HEK293T (cell line): ENCODE results near the gene CDH18.

Experiments
- CTCF ChIA-PET: fragments of 350-600 bp; formaldehyde crosslinking; extraction: SDS; loops from one replicate; lab custom pipeline; 2021; ENCODE audit warnings: antibody characterized with exemption, inconsistent platforms; lab: Yijun Ruan, JAX
- POLR2A ChIA-PET: fragments of 350-600 bp; formaldehyde crosslinking; extraction: SDS; loops from one replicate; lab custom pipeline; 2020; ENCODE audit warnings: antibody characterized with exemption, inconsistent platforms; lab: Yijun Ruan, JAX
- DNase-seq: peaks from one replicate; pipeline ENCODE4 v3.0.0; 2012; ENCODE audit warnings: mixed read lengths; ENCODE audit errors: extremely low spot score
- ARNT ChIP-seq: fragments of 450-650 bp; IDR thresholded peaks from 2 replicates; pipeline ENCODE4 v1.6.1; 2017; ENCODE audit warnings: mild to moderate bottlenecking
- BHLHE40 ChIP-seq: fragments of 450-650 bp; IDR thresholded peaks from 2 replicates; pipeline ENCODE4 v1.6.1; 2016; ENCODE audit warnings: mild to moderate bottlenecking, moderate library complexity, borderline replicate concordance
- CTBP1 ChIP-seq: fragments of 450-650 bp; IDR thresholded peaks from 2 replicates; pipeline ENCODE4 v1.6.1; 2016; ENCODE audit warnings: borderline replicate concordance
- ELF4 ChIP-seq: fragments of 450-650 bp; IDR thresholded peaks from 2 replicates; pipeline ENCODE4 v1.6.1; 2017; ENCODE audit warnings: antibody characterized with exemption
- FOXA1 ChIP-seq: fragments of 450-650 bp; IDR thresholded peaks from 2 replicates; pipeline ENCODE4 v1.6.1; 2016; ENCODE audit warnings: mild to moderate bottlenecking
- FOXK2 ChIP-seq: fragments of 450-650 bp; IDR thresholded peaks from 2 replicates; pipeline ENCODE4 v1.6.1; 2016; ENCODE audit warnings: mild to moderate bottlenecking
- FOXM1 ChIP-seq: fragments of 450-650 bp; IDR thresholded peaks from 2 replicates; pipeline ENCODE4 v1.6.1; 2017; ENCODE audit warnings: mild to moderate bottlenecking, borderline replicate concordance
- HDGF ChIP-seq: fragments of 450-650 bp; IDR thresholded peaks from 2 replicates; pipeline ENCODE4 v1.6.1; 2017; ENCODE audit warnings: antibody characterized with exemption, borderline replicate concordance
- L3MBTL2 ChIP-seq: fragments of 450-650 bp; conservative IDR thresholded peaks from 2 replicates; pipeline ENCODE4 v1.6.1; 2016; ENCODE audit warnings: mild to moderate bottlenecking
- LEF1 ChIP-seq: fragments of 450-650 bp; IDR thresholded peaks from 2 replicates; pipeline ENCODE4 v1.6.1; 2017; ENCODE audit warnings: mild to moderate bottlenecking, borderline replicate concordance
- NFRKB ChIP-seq: fragments of 450-650 bp; IDR thresholded peaks from 2 replicates; pipeline ENCODE4 v1.6.1; 2016; ENCODE audit warnings: mild to moderate bottlenecking, moderate library complexity
- SP1 ChIP-seq: fragments of 450-650 bp; IDR thresholded peaks from 2 replicates; pipeline ENCODE4 v1.6.1; 2017
- SUZ12 ChIP-seq: fragments of 450-650 bp; IDR thresholded peaks from 2 replicates; pipeline ENCODE4 v1.6.1; 2016; ENCODE audit warnings: mild to moderate bottlenecking
- TARDBP ChIP-seq: fragments of 450-650 bp; IDR thresholded peaks from 2 replicates; pipeline ENCODE4 v1.6.1; 2016
- ZNF384 ChIP-seq: fragments of 450-650 bp; IDR thresholded peaks from 2 replicates; pipeline ENCODE4 v1.6.1; 2016
- TF ChIP-seq, protein P1 (sequence below): fragments of 450-650 bp; IDR thresholded peaks from 2 replicates; pipeline ENCODE4 v1.6.1; 2016

Gene CDH18

DNA sequence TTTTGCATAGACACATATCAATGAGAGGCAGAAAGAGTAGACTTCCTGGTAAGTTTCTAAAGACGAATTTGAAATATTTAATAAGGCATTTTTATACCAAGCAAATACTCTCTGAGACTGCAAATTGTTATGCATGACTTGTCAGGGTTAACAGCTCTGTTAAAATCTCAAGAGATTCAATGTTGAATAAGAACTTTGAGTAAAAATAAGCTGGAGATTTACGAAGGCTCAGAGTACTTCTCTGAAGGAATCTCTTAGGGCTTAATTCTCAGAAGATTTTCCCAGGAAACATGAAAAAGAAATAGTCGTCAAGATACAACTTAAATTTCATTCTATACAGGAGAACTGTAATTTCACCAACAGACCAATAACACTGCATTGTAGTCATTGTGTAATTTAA lies 259.4 kb downstream of the CDH18 start:
- POLR2A ChIA-PET = no interaction called here
- DNase-seq = no peak
- TF ChIP-seq FOXM1 = no peak
- TF ChIP-seq ELF4 = no peak
- TF ChIP-seq LEF1 = no peak
- TF ChIP-seq SP1 = no peak
- no peak for TF ChIP-seq FOXK2
- no peak for TF ChIP-seq ARNT
- no peak for TF ChIP-seq ZNF384
- TF ChIP-seq NFRKB = no peak
- TF ChIP-seq BHLHE40 = no peak
- TF ChIP-seq, protein P1, sequence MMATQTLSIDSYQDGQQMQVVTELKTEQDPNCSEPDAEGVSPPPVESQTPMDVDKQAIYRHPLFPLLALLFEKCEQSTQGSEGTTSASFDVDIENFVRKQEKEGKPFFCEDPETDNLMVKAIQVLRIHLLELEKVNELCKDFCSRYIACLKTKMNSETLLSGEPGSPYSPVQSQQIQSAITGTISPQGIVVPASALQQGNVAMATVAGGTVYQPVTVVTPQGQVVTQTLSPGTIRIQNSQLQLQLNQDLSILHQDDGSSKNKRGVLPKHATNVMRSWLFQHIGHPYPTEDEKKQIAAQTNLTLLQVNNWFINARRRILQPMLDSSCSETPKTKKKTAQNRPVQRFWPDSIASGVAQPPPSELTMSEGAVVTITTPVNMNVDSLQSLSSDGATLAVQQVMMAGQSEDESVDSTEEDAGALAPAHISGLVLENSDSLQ = no peak
- TF ChIP-seq TARDBP = no peak
- TF ChIP-seq FOXA1 = no peak
- no peak for TF ChIP-seq CTBP1
- no peak for TF ChIP-seq SUZ12
- no peak for TF ChIP-seq L3MBTL2
- TF ChIP-seq HDGF = no peak
- CTCF ChIA-PET = no interaction called here

DNA sequence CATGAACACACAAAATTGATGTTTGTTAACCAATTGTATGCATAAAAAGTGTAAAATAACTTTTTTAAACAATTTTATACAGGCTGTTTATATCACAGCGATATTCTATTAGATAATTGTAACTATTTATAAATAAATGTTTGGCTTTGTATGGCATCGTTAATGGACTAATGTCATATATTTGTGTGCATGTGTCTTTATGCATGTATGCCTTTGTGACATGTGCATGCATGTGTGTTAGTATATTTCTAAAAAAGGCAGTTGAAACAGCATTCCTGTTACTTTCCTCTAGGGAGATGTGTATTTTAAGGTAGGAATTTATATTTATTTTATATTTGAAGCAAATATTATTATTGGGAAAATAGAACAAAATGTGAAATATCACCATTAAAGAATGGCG lies 268.9 kb downstream of the CDH18 start:
- POLR2A ChIA-PET = no interaction called here
- no peak for DNase-seq
- CTCF ChIA-PET = no interaction called here
- TF ChIP-seq LEF1 (no peak), SP1 (no peak), L3MBTL2 (no peak)

DNA sequence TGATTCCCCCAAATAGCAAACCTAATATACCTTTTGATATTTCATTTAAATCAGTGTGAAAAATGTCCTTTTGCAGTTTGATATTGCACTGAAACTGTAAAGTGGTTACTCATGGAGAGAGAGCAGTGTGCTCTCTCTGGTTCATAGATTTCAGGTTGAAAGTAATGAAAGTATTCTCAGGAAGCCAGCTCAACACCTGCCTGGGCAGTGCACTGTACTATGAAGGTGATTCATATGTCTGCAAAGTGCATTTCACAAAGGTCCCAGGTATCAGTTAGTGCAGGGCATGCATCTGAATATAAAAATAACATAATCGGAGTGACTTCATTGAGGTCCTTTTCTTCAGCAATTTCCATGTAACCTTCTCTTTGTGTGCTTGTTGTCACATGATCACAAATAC lies 274.3 kb downstream of the CDH18 start:
- DNase-seq = no peak
- TF ChIP-seq NFRKB (no peak), SP1 (no peak), HDGF (no peak), LEF1 (no peak)
- TF ChIP-seq, protein P1 = no peak
- POLR2A ChIA-PET = no interaction called here
- CTCF ChIA-PET = no interaction called here

DNA sequence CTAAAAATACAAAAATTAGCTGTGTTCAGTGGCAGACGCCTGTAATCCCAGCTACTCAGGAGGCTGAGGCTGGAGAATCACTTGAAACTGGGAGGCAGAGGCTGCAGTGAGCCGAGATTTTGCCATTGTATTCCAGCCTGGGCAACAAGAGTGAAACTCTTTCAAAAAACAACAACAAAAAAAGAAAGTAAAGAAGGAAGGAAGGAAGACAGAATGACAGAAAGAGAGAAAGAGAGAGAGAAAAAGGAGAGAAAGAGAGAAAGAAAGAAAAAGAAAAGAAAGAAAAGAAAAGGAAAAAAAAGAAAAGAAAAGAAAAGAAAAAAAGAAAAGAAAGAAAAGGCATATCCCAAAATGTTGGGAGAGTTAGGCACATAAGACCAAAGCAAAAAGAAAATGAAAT lies 278.6 kb downstream of the CDH18 start:
- DNase-seq = no peak
- TF ChIP-seq SP1 = no peak
- TF ChIP-seq ELF4 = no peak
- TF ChIP-seq SUZ12 = no peak
- no peak for TF ChIP-seq BHLHE40
- no peak for TF ChIP-seq ARNT
- TF ChIP-seq, protein P1 = no peak
- no peak for TF ChIP-seq NFRKB
- TF ChIP-seq FOXA1 = no peak
- no peak for TF ChIP-seq FOXM1
- no peak for TF ChIP-seq HDGF
- TF ChIP-seq CTBP1 = no peak
- no peak for TF ChIP-seq L3MBTL2
- TF ChIP-seq FOXK2 = no peak
- POLR2A ChIA-PET = no interaction called here
- CTCF ChIA-PET = no interaction called here

DNA sequence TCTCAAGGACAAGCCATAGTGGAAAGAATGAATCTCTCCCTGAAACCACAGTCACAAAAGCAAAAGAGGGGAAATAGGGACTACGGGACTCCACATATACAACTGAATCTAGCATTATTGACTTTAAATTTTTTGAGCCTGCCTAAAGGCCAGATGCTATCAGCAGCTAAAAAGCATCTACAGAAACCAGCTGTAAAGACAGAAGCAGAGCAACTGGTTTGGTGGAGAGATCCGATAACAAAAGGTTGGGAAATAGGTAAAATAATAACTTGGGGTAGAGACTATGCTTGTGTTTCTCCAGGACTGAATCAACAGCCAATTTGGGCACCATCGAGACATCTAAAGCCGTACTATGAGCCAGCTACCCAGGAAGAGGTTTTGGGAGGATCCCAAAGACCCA lies 281.2 kb downstream of the CDH18 start:
- POLR2A ChIA-PET = no interaction called here
- no peak for DNase-seq
- CTCF ChIA-PET = no interaction called here
- TF ChIP-seq LEF1 = no peak
- TF ChIP-seq SP1 = no peak
- TF ChIP-seq CTBP1 = no peak
- TF ChIP-seq, protein P1 = no peak
- no peak for TF ChIP-seq ELF4
- TF ChIP-seq FOXA1 = no peak
- TF ChIP-seq FOXK2 = no peak
- no peak for TF ChIP-seq HDGF
- TF ChIP-seq SUZ12 = no peak
- no peak for TF ChIP-seq L3MBTL2

DNA sequence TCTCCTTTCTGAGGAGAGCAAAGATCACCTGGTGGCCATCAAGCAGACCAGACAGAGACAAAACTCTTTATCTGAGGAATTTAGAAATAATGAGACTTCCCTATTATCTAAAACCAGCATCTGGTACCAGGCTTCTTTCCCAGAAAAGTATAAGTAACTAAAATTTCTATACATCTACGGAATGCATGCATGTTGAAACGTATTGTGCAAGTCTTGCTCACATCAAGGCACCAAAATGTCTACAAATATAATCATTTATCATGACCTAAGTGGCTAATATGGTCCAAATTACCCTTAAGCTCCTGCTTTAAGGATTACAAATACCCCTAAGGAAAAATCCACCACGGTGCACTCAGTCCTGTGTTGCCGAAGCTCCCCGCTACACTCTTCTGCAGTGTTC lies 286.3 kb downstream of the CDH18 start:
- TF ChIP-seq TARDBP (no peak), FOXM1 (no peak), ARNT (no peak), ELF4 (no peak), BHLHE40 (no peak), ZNF384 (no peak), SUZ12 (no peak), FOXA1 (no peak), L3MBTL2 (no peak), LEF1 (no peak), SP1 (no peak), FOXK2 (no peak), HDGF (no peak), NFRKB (no peak), CTBP1 (no peak)
- TF ChIP-seq, protein P1 = no peak
- ChIA-PET POLR2A (no interaction called here), CTCF (no interaction called here)
- no peak for DNase-seq
